GM19397 (cell line): ENCODE results near the gene LTB4R.
"Not testable (repeated sequence)": the region's sequence is repeated elsewhere in the genome, so short reads cannot be mapped to it uniquely, and the experiment has no call there.

Source experiments
- ATAC-seq: cut with Tn5 transposase; IDR thresholded peaks from one replicate; pipeline ENCODE4 v1.9.1; 2021; ENCODE audit warnings: mild to moderate bottlenecking, moderate library complexity; ENCODE audit not compliant: unreplicated experiment

The LTB4R gene

GRCh38 chr14:24317141-24317928, 6.0 kb downstream of the LTB4R start:
- no peak for ATAC-seq

GRCh38 chr14:24321212-24321975, 10.1 kb downstream of the LTB4R start:
- no peak for ATAC-seq

GRCh38 chr14:24322672-24323071, 11.4 kb downstream of the LTB4R start:
- ATAC-seq = no peak

GRCh38 chr14:24323341-24323740, 12.0 kb downstream of the LTB4R start:
- ATAC-seq = no peak

GRCh38 chr14:24324024-24324423, 12.7 kb downstream of the LTB4R start:
- ATAC-seq = no peak

GRCh38 chr14:24325041-24325530, 13.8 kb downstream of the LTB4R start:
- no peak for ATAC-seq

- no peak for ATAC-seq
These were observed 14.7 kb downstream of the LTB4R start for GRCh38 chr14:24325963-24326362.

- ATAC-seq = no peak
These were observed 16.0 kb downstream of the LTB4R start for GRCh38 chr14:24327303-24327702.

GRCh38 chr14:24327914-24328313, 16.6 kb downstream of the LTB4R start:
- not testable (repeated sequence) for ATAC-seq

GRCh38 chr14:24329073-24329663, 17.9 kb downstream of the LTB4R start:
- ATAC-seq = no peak

GRCh38 chr14:24329736-24330135, 18.4 kb downstream of the LTB4R start:
- ATAC-seq = no peak

- no peak for ATAC-seq
These were observed 19.8 kb downstream of the LTB4R start for GRCh38 chr14:24330973-24331674.

GRCh38 chr14:24331731-24332267, 20.5 kb downstream of the LTB4R start:
- no peak for ATAC-seq

- ATAC-seq = peak; percentile 84
These were observed 21.1 kb downstream of the LTB4R start for GRCh38 chr14:24332268-24332993.

GRCh38 chr14:24334431-24335291, 23.4 kb downstream of the LTB4R start, which contains the start of gene ADCY4:
ADCY4 (minus strand) TSS chr14:24335071; CDS start chr14:24334652, 419 bp downstream.
- no peak for ATAC-seq

- ATAC-seq = no peak
These were observed 24.3 kb downstream of the LTB4R start for GRCh38 chr14:24335461-24336171.

GRCh38 chr14:24337144-24337823, 26.0 kb downstream of the LTB4R start:
- ATAC-seq = no peak

- no peak for ATAC-seq
These were observed 26.5 kb downstream of the LTB4R start for GRCh38 chr14:24337824-24338175.
